Measurements from ENCODE around the gene C2orf81.
A peak's percentile ranks its signal among the peaks of the same experiment; 100 is the strongest.

GRCh38 chr2:74414881-74415761 is 6.3 kb downstream of the C2orf81 start:
- TF ChIP-seq CTCF (IDR thresholded peaks at IDR 0.05): peak in 4 of 6 experiments; percentile 16 to 23 (median 18)
- TF ChIP-seq POLR2A (IDR thresholded peaks at IDR 0.05): no peak

Measured in esophagus squamous epithelium (tissue), 4 donors.